HPDE6-E6E7 (cell line): ENCODE results near the gene TOP2A.
"Not testable (repeated sequence)": the region's sequence is repeated elsewhere in the genome, so short reads cannot be mapped to it uniquely, and the experiment has no call there.

ENCODE experiments used
- DNase-seq: peaks from one replicate; pipeline ENCODE4 v3.0.0; 2011; ENCODE audit warnings: missing footprints; ENCODE audit errors: extremely low spot score

Gene TOP2A

DNA sequence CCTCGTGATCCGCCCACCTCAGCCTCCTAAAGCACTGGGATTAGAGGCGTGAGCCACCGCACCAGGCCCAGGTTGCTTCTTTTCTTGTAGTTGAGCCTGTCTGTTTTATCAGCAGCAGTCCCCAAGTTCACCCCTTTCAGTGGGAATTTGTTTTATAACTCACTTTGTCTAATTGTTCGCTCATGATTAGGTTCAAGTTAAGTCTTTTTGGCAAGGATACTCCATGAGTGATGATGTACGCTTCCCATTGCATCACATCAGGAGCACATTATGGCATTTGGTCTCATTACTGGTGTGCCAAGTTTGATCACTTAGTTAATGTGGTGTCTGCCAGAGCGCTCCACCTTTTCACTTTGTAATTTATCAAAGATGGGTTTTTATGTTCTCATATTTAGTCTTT lies 38.7 kb downstream of the TOP2A start:
- DNase-seq = no peak

DNA sequence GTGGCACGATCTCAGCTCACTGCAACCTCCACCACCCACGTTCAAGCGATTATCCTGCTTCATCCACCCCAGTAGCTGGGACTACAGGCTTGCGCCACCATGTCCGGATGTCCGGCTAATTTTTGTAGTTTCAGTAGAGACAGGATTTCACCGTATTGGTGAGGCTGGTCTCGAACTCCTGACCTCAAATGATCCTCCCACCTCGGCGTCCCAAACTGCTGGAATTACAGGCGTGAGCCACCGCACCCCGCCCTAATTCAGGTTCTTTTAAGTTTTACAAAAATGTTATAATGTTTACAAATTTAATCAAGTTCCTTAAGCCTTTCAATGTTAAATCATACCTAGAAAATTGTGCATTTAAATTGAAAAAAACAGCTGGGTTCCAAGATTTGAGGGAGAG lies 39.9 kb downstream of the TOP2A start:
- DNase-seq = no peak

DNA sequence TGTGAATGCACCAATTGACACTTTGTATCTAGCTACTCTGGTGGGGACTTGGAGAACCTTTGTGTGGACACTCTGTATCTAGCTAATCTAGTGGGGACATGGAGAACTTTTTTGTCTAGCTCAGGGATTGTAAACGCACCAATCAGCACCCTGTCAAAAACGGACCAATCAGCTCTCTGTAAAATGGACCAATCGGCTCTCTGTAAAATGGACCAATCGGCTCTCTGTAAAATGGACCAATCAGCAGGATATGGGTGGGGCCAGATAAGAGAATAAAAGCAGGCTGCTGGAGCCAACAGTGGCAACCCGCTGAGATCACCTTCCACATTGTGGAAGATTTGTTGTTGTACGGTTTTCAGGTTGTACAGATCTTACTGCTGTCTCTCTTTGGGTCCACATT lies 41.2 kb downstream of the TOP2A start:
- not testable (repeated sequence) for DNase-seq

DNA sequence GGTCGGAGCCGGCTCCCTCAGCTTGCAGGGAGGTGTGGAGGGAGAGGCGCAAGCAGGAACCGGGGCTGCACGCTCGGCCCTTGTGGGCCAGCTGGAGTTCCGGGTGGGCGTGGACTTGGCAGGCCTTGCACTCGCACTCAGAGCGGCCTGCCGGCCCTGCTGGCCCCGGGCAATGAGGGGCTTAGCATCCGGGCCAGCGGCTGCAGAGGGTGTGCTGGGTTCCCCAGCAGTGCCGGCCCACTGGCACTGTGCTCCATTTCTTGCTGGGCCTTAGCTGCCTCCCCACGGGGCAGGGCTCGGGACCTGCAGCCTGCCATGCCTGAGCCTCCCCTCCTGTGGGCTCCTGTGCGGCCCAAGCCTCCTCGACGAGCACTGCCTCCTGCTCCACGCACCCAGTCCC lies 41.9 kb downstream of the TOP2A start:
- DNase-seq = not testable (repeated sequence)

DNA sequence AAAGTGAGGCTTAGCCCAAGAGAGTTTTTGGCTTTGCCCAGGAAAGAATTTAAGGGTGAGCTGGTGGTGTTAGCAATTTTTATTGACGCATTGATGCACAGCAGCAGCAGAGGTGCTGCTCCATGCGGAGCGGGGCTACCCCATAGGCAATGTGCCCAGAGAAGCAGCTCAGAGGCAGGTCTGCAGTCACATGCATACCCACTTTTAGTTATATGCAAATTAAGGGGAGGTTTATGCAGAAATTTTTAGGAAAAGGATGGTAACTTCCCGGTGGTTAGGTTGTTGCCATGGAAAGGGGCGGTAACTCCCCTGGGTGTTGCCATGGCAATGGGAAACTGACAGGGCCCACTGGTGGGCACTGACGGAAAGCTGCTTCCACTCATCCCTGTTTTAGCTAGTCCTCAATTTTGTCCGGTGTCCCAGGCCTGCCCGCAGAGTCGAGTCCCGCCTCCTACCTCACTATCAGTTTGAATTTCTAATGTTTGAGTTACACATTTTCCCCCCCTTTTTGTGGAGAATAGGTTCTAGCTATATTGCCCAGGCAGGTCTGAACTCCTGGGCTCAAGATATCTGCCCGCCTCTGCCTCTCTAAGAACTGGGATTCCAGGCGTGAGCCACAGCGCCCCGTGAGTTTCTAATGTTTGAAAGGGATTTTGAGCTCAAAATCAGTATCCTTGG lies 42.7 kb downstream of the TOP2A start:
- no peak for DNase-seq

GRCh38 chr17:40373999-40374398 lies 43.7 kb downstream of the TOP2A start:
- no peak for DNase-seq

DNA sequence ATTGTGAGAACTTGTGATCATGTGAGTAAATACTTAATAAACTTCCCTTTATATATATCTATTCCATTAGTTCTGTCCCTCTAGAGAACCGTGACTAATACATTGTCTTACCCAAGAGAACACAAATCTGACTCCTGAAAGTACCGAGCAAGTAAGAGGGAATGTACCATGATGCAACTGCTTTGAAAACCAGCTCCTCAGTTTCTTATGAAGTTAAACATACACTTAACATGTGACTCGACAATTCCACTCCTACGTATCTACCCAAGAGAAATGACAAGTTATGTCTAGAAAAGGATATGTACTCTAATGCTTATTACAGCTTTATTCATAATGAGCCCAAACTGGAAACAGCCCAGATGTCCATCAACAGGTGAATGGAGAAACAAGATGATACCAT lies 44.4 kb downstream of the TOP2A start:
- DNase-seq = no peak

- not testable (repeated sequence) for DNase-seq
Observed at GRCh38 chr17:40372644-40373043, 45.1 kb downstream of the TOP2A start.

DNA sequence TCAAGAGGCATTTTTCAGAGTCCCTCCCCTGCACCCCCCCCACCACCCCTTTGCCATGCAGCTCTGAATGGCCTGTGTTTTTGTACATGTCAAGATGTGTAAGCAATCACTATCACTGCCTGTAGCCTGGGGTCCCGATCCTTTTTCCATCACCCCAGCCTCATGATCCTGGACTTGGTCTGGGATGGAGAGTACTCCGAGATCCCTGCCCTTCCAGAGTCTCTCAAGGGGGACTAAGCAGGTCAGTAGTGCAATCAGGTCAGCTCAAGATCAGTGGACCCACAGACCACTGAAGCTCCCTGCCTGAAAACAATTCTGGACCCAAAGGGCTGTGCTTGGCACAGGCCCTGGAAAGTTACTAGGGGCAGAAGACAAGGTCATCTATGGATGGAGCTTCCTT lies 45.7 kb downstream of the TOP2A start:
- DNase-seq = no peak

- no peak for DNase-seq
Observed at GRCh38 chr17:40371261-40371929, 46.3 kb downstream of the TOP2A start.

DNA sequence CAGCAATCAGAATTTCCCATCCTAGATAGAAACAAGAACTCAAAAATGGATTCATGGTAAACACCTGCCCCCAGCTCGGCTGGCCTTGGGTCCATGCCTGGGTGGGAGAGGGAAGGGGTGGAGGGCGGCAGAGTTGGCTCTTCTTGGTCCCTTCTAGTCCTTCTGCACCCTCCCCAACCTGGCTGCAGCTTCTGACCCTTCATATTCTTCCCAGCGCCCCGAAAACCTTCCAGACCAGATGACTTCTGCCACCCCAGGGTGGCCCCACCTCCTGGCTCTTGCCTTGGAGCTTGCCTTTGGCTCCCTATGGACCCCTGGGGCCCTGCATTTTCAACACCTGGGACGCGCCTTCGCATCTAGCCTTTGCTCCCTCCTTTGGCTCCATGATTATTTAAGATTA lies 47.8 kb downstream of the TOP2A start:
- DNase-seq = no peak

- not testable (repeated sequence) for DNase-seq
Observed at GRCh38 chr17:40367728-40368127, 50.0 kb downstream of the TOP2A start.

DNA sequence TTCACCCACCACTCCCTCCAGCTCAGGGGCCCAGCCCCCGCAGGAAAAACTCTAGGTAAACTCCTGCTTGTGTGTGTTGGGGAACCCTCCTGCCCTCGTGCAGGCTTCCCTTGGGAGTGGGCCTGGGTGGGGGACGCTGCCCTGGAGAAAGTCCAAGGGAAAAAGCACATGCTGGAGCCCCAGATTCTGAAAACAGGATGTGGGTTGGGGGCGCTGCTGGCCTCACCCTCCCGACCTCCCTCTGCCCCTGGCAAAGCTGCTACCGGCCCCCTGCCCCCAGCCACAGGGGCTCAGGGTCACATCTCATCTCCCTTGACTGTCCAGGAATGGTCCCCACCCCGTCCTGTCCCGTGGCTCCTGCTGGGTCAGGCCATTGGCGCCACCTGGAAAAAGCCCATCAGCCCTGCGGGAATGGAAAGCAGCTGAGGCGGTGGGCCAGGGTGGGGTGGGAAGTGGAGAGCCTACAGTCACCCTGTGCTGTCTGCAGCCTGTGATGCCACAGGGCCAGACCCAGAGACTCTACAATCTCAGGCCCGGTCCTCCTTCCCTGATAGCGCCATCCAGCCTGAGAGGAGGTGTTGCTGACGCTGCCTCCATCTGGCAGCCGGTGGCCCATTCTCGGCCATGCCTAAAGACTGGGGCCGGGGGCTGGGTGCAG lies 50.7 kb downstream of the TOP2A start:
- no peak for DNase-seq

GRCh38 chr17:40366076-40366860 lies 51.4 kb downstream of the TOP2A start:
- DNase-seq = no peak

GRCh38 chr17:40364906-40365305 lies 52.8 kb downstream of the TOP2A start:
- no peak for DNase-seq

DNA sequence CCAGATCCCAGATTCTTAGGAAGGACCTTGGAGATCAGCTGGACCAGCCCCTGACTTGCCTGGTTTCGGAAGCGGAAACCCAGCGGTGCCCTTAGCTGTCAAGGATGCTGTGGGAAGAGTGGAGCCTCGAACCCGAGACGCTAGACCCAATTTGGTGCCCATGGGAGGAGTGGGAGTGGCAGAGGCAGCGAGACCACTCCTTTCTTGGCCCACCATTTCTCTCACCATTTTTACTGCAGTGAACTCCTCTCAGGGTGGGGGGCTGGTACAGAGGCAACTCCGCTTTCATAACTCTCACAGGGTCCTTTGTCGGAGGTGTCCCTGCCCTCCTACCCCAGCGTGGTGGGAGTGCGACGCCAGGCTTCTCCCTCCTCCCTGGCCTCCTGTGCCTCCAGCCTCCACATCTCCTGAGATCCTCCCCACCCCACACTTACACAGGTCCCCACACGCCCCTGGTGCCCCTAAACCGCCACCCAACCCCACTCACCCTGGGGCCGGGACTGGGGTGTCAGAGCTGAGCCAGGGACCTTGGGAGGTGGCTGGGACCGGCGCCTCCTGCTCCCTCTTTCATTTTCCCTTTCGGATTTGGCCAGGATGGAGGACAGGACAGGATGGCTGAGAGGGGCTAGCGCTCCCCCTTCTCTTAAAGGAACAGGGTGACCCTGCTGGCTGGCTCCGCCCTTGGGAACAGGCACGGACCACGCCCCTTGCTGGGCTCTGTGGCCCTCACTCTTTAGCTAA lies 53.4 kb downstream of the TOP2A start, which contains the start of gene GJD3:
Gene GJD3 (minus strand): TSS at position 617 of the 741 bp plus-strand sequence. CDS start 922 bp downstream, outside the sequence.
- DNase-seq = no peak

DNA sequence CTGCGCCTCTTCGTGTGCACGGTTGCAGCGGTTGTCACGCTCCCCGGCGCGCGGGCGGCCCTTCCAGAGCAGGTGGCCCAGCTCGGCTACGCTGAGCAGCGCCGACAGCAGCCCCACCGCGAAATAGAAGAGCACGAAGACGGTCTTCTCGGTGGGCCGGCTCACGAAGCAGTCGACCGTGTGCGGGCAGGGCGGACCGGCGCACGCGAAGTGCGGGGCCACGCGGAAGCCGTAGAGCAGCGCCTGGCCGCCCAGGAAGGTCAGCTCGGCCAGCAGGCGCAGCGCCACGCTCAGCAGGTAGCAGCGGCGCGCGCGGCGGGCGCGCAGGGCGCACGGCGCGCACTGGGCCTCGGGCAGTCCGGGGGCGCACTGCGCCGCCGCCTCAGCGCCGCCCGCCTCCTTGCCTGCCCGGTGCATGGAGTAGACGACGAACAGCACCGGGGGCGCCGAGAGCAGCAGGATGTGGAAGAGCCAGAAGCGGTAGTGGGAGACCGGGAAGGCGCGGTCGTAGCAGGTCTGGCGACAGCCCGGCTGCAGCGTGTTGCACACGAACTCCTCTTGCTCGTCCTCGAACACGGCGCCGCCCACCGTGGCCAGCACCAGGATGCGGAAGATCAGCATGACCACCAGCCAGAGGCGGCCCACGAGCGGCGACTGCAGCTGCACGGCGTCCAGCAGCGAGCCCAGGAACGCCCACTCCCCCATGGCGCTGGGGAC lies 54.4 kb downstream of the TOP2A start:
- DNase-seq = no peak

DNA sequence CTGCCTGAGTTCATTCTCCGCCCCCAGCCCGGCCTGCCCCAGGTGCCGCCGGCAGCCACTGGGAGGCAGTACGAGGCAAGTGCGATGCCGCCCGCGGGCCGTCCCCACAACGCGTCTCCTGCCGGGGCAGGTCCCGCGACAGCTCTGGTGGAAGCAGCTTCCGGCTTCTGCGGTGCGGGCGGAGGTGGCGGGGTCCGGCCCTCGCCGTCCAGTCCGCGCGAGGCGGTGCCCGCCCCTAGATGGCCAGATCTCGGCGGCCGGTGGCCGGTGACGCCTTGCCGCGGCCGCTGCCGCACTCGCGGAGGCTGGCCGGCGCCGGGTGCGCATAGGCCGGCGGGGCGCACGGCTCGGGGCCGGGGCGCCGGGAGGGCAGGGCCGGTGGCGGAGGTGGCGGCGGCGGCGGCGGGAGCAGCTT lies 55.0 kb downstream of the TOP2A start:
- DNase-seq = peak; percentile 75

DNA sequence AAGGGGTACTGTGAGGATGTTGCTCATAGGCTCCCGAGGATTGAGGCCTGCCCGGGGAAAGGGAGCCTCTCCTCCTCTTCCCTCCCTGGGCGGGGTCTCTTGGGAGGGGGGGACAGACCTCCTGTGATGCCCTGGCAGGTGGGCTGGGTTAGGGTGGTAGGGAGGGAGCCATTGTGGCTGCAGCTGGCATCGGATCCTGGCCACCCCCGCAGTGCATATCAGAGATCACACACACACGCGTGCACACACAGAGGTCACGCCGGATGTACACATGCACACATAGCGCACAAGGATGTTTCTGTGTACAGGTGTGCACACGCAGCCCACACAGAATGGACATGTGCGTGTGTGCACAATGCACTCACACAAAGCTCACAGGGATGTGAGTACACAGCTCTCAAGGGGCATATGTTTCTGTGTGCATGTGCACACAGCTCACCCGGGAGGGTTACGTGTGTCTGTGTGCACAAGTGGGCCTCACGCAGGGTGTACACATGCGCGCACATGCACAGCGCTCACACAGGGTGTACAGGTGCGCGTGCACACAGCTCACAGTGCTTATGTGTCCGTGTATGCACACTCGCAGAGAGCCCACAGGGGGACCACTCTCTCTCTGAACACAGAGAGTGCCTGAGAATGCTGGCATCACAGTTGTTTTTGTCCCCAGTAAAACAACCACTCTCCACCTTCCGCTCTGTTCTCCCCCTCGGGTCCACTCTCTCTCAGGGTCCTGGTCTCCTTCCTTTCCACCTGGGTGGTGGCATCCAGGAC lies 55.6 kb downstream of the TOP2A start:
- DNase-seq = no peak
